Inflammatory macrophage (primary cell): ENCODE results near the gene ACOX3.

Source experiments
- DNase-seq, 2 donors: peaks; one replicate each; pipeline ENCODE4 v3.0.0-alpha.2; 2020 to 2022

Gene ACOX3

GRCh38 chr4:8332891-8333331 is 107.6 kb downstream of the ACOX3 start:
- no peak for DNase-seq

DNA sequence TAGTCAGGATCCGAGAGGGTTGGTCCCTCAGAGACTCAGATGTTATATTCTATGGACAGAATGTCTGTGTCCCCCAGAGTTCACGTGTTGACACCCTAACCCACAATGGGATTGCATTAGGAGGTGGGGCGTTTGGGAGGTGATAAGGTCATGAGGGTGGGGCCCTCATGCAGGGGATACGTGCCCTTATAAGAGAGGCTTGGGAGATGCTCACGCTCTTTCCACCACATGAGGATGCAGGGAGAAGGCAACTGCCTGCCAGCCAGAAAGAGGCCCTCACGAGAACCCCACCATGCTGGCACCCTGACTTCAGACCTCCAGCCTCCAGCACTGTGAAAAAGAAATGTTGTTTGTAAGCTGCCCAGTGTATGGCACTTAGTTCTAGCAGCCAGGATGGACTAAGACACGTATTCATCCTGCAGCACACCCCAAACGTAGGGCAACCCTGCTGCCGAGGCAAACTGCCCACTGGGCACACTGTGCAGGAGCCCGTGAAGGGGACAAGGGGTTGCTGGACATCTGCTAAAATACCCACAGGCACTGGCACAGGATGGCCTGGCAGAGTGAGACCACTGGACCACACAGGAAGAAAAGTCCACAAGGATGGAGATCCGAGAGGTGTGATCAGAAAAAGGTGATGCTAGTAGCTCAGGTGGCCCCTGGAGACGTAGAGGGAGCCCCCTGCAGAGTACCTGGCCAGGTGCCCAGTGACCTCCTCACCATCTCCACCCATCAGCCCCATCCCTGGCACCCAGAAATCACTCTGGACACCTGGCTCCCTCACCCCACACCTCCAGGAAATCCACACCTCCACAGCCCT is 108.3 kb downstream of the ACOX3 start:
- no peak for DNase-seq

GRCh38 chr4:8331575-8331955 is 109.0 kb downstream of the ACOX3 start:
- peak in 1 of 2 donors; percentile 28 for DNase-seq

GRCh38 chr4:8330821-8331574 is 109.5 kb downstream of the ACOX3 start:
- DNase-seq = no peak

DNA sequence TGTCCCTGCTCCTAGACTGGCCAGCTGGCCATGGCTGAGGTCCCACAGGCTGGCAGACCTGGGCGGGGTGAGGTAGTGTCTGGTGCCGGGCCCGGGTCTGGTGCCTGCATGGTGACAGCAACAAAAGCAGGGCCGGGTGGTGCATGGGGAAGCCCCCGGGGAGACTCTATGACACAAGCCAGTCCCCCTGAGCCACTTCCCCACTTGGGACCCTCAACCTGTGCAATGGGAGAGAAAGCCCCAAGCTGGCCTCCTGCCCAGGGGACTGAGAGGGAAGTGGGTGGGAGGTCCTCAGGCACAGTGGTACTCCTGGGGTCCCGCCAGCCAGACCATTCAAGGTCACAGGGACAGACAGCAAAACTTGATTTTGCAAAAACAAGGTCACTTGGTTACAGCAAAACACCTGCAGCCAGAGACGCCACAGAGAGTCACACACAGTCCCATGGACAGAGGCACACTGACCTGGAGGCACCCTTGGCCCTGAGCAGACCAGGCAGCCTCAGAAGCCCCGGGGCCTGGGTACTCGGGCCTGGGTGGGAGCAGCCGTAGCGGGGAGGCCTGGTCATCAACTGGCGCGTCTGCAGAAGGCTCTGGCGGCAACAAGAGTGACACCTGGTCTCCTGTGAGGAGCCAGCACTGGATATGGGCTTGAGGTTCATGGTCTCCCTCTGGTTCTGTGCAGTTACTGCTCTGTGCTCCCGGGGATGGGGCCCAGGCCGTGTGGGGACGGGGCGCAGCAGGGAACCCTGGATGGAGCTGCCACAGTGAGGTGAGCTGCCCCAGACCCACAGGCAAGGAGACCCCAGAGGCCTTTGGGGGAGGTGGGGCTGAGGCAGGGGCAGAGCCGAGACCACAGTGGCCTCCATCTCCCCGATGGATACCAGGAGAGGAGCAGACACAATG is 110.4 kb downstream of the ACOX3 start:
- DNase-seq = no peak

GRCh38 chr4:8329560-8329858 is 111.0 kb downstream of the ACOX3 start:
- DNase-seq = no peak

DNA sequence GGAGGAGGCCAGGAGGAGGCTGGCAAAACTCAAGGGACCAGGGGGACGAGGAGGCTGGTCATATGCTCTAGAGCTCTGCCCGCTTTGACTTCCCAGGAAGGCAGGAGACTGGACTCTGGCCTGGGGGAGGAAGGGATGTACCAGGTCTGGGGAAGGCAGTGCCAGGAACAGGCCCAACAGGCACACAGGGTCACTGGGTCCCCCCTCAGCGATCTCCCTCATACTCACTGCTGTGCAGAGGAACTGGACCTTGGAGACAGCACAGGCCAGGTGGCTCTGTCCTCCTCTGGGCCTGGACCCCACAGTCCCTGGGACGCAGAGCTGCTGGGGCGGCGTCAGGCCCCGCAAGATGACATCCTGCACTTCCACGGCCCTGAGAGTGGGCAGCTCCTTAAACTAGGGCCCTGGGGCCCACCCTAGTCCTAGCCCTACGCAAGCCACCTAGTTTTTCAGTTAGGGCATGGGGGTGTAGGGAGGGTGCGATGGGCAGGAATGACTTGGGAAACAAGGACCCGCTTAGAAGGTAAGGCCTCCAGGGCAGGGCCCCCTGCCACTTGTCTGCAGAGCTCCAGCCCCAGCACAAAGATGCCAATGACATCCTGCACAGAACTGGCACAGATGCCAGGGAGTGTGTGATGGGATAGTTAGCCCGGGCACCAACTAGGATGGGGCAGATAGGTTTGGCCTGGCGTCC is 111.5 kb downstream of the ACOX3 start:
- no peak for DNase-seq

GRCh38 chr4:8328456-8328855 is 112.1 kb downstream of the ACOX3 start:
- DNase-seq = no peak

DNA sequence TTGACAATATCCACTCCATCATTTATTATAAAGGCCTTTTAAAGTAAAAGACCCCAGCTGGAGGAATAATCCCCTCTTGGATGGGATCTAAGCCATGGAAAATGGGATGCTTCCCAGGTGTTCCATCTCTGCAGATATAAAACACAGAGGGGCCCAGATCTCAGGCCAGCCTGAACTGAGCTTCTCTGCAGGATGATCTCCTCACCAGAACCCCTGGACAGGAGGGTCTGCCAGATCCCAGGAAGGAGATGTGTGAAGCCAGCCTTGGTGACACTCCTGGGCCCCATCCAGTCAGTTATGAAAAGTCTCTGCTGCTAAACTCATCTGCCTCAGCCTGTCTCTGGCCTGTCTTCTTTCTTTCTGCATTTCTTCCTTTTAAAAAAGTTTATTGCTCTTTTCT is 114.3 kb downstream of the ACOX3 start:
- no peak for DNase-seq

DNA sequence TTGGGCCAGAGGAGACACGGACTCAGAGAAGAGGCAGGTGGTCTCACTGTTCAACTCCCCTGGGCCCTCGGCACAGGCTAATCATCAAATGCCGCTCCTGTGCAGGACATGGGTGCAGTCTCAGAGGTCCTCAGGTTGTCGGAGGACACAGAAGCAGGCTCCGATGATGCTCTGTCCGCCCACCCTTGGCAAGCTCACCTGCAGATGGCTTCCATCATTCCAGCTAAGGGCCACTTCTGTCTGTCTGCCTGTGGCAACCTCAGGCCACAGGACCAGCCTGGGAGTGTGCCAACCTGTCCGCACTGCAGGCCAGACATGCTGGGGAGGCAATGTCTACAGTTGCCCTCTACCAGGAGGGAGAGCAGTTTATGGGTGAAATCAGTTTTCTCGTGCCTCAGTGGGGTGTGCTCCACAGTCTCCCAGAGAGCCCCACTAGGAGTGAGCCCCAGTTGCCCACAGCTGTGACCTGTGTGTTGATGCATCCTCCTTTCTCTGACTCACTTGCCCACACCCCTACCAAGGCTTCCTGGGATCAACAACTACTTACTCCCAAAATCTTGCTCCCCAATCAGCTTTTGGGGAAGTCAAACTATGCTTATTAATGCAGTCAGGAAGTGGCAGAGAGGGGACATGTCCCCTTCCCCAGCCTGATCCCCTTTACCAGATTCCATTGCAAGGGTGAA is 115.1 kb downstream of the ACOX3 start:
- no peak for DNase-seq

DNA sequence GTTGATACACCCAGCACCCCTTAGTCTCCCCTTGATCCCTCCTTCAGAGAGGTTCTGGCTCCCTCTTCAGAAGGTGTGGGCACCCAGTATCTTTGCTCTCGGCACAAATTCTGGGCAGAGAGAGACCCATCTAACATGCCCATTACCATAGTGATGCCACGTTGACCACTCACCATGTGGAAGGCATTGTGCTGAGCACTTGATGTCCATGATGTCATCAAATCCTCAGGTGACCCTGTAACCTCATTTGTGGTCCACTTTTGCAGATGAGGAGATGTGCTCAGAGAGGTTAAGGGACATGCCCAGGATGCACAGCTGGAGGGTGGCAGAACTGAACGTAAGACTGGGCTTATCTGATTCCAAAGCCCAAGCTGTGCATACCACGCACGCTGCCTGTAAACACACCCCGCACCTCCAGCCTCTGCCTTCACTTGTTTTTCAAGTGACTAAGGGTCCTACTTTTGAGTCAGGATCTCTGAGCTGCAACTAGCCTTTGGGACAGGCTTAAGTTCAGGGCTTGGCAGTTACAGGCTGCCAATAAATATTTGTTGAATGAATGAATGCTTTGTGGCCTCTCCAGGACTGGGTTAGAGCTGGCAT is 115.8 kb downstream of the ACOX3 start:
- no peak for DNase-seq

- no peak for DNase-seq
Measured at GRCh38 chr4:8323947-8324555, 116.5 kb downstream of the ACOX3 start.

GRCh38 chr4:8322794-8323704 is 117.5 kb downstream of the ACOX3 start:
- DNase-seq = no peak

DNA sequence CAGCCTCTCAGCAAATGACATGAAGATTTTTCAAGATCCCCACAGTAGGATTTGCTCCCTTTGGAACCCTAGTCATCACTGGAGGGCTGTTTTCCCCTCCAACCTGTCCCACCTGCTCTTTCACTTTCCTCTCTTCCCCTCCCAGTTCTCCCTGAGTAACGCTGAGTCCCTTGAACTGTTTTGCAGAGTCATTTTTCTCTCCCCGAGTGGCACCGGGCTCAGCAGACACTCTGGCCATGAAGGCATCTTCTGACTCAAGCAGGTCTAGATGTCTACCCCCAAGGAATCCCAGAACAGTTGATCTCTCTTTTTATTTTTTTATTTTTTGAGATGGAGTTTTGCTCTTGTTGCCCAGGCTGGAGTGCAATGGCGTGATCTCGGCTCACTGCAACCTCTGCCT is 118.8 kb downstream of the ACOX3 start:
- no peak for DNase-seq

DNA sequence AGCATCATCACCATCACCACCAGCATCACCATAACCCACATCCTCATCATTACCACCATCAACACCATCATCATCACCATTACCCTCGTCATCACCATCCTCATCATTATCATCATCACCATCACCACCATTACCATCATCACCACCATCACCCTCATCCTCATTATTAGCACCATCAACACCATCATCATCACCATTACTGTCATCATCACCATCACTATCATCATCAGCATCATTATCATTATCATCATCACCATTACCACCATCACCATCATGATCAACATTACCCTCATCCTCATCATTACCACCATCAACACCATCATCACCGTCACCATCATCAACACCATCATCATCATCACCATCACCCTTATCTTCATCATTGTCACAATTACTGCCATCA is 119.3 kb downstream of the ACOX3 start:
- no peak for DNase-seq

DNA sequence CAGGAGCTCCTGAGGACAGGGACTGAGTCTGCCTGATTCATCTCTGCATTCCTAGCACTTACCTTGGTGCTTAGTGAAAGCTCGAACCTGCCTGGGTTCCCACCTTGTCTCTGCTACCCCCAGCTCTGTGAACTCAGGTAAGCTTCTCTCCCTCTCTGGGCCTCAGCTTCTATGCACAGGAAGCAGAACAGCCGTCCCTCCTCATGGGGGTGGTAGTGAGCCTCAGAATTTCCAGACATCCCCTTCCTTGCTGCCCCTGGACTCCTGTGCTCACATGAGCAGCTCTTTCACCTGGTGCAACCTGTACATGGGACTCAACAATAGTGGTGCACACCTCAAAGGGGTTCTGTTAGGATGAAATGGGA is 120.2 kb downstream of the ACOX3 start:
- no peak for DNase-seq

DNA sequence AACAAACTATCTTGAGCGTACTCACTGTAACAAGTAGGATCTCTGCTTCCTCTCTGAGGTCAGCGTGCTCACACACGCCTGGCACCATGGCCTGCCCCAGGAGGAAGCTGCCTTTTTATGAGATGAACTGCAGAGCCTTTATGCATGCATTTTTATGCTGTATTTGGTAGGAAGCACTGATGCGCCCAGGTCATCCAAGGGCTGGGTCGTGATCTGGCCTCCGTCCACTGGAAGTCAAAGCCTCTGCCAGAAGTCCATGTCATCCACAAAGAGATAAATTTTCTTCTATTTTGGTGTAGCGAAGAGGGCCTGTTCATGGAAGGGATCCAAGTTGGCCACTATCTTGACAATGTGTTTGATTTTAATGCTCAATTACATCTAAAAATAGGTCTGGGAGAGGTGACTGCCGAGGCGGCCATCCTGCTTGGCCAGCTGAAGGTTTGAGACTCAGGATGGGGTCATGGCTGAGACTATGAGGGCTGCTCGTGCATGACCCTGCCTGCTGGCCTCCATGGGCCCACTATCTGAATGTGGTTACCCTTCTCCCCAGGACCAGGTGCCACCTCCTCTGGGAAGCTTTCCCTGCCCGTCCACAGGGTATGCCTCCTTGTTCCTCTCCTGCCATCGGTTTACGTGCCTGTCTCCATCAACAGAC is 120.7 kb downstream of the ACOX3 start:
- DNase-seq = peak; percentile 46 to 74

DNA sequence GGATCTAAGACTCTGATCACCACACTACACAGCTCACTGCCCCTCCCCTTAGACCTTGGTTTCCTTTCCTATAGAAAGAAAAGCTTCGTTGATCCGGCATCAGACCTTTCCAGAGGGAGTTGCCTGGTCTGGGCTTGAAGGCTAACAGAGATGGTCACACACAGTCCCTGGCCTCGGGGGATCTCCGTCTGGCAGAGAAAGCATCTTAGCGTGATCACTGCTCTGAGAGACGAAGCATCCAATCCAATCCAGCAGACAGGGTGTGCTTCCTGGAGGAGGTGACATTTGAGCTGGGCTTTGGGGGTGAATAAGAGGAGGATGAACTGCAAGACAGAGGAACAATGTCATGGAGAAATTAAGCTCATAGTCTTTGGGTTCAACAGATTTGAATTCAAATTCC is 121.5 kb downstream of the ACOX3 start:
- DNase-seq = no peak

- DNase-seq = no peak
Measured at GRCh38 chr4:8318509-8318908, 122.0 kb downstream of the ACOX3 start.

DNA sequence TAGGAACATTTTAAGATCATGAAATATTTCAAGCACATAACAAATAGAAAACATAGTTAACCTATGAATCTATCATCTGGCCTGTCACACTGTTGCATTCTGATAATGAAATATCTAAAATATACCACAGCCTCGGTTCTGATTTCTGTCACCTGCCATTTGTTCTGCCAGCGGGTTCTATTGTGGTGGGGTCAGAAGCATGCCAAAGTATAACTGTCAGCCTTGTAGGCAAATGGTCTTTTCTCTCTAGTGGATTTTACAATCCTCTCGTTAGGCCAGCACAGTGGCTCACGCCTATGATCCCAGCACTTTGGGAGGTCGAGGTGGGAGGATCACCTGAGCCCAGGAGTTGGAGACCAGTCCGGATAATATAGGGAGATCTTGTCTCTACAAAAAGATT is 123.0 kb downstream of the ACOX3 start:
- DNase-seq = no peak
